GM23248 (cell line): ENCODE results near the gene SRP9.

Source experiments
- EZH2 ChIP-seq: fragments of 200-600 bp; sonication (generic); IDR thresholded peaks from 2 replicates; pipeline ENCODE4 v1.6.1; 2018; ENCODE audit warnings: antibody characterized with exemption, mild to moderate bottlenecking; ENCODE audit not compliant: insufficient read depth, poor library complexity, severe bottlenecking
- EZH2phosphoT487 ChIP-seq: fragments of 200-600 bp; sonication (generic); IDR thresholded peaks from 2 replicates; pipeline ENCODE4 v1.6.1; 2018; ENCODE audit warnings: antibody characterized with exemption, moderate library complexity, mild to moderate bottlenecking, low read depth; ENCODE audit not compliant: insufficient read depth

DNA sequence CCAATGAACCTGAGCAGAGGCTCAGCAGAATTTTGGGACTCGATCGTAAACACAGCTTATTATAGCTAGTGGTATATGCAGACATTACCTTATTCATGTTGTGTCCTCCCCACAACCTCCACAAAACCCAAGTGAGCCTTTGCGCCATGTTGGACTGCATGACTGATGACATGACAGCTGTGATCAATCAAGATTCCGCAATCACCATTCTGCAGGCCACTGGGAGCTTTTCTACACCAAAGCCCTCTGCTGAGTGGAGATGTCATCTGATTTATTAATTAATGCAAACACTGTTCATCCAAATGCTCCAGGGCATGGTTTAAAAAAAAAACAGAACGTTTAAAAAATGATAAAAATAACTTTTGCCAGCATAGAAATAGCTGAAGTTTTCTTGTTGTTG is 7.9 kb upstream of the SRP9 start:
- TF ChIP-seq EZH2phosphoT487 (no peak), EZH2 (no peak)
